SK-N-SH (cell line): ENCODE measurements around the gene ADAMTS17.

Source experiments
- CTCF ChIP-seq: fragments of 200-600 bp; sonication (generic); IDR thresholded peaks from 2 replicates; pipeline ENCODE4 v1.6.1; 2017; ENCODE audit warnings: antibody characterized with exemption, mild to moderate bottlenecking, moderate library complexity
- YY1 ChIP-seq: IDR thresholded peaks from 2 replicates; pipeline ENCODE4 v1.4.0; 2012; ENCODE audit warnings: low read depth, mild to moderate bottlenecking
- ZBTB33 ChIP-seq: IDR thresholded peaks from 2 replicates; pipeline ENCODE4 v1.4.0; 2012; ENCODE audit warnings: low read depth, borderline replicate concordance

GRCh38 chr15:100385300-100386050, 43.7 kb upstream of the ADAMTS17 start:
- no peak for TF ChIP-seq ZBTB33
- TF ChIP-seq CTCF, result no peak
- TF ChIP-seq YY1, result no peak
